NCI-H460 (cell line): Measurements from ENCODE around the gene SKIL. TPM values are rescaled to one million over a fixed set of nuclear protein-coding genes. Genes with fewer than 3 reads are reported as not detected.

Source experiments
- DNase-seq: peaks from one replicate; pipeline ENCODE4 v3.0.0-alpha.2; 2016; ENCODE audit warnings: low read depth; ENCODE audit errors: extremely low read depth
- total RNA-seq: library from RNA; depleted of rRNA; stranded (reverse); fragments of >200 nt; shearing (Covaris generic); gene quantifications from 2 replicates; pipeline ENCODE4 v1.2.3, GENCODE V29; 2014

Gene SKIL
- total RNA-seq, 1 experiment from 2014 or later, result 33.4 TPM

DNA sequence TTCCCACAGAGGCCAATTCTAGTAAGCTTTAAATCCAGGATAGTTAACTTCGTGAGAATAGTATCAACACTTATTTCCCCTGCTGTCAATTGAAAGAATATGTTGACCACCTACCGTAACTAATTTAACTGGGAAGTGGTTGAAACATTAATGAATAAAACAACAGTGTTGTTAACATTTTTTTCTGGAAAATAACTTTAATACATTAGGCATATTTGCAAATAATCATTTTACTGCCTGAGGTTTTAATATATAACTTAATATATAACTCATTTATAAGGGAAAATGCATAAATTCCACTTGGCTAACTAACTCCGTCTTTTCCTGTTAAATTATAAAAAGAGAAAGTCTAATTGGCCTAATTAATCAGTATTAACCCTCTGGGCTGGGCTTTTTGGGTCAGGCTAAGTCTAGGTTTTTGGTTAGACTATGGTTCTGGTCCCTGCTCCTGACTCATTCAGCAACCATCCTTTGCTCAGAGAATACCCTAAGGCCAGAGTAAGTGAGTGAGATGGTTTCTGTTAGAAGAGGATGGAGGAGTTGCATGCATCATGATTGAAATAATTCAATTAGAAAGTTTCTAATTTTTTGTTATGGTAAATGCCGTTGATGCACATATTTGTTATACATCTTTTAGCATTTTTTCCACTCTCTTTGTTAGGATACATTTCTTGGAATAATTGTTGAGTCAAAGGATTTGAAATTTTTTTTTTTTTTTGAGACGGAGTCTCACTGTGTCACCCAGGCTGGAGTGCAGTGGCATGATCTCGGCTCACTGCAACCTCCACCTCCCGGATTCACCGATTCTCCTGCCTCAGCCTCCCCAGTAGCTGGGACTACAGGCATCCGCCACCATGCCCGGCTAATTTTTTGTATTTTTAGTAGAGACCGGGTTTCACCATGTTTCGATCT is 10.8 kb upstream of the SKIL start:
- DNase-seq, result no peak

GRCh38 chr3:170350515-170351413 is 6.8 kb upstream of the SKIL start:
- DNase-seq, result no peak

DNA sequence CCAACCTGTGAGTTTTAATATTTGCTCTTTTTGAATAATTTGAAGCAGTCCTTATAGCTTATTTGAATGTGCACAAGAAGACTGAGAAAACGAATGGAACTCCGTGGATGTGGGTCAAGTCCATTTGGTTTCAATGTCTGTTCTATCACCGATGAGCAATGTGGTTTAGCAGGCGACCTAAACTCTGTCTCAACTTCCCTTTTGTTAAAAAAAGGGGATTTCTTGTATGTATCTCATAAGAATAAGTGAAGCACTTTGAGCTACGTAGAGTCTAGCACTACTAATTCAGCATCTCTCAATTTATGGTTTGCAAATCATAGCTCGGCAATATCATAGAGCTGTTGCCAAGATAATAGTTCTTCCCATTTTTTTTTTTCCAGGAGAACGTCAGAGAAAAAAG is 4.6 kb upstream of the SKIL start:
- no peak for DNase-seq

GRCh38 chr3:170353485-170353884 is 4.0 kb upstream of the SKIL start:
- no peak for DNase-seq

- no peak for DNase-seq
Observed at GRCh38 chr3:170354760-170355159, 2.8 kb upstream of the SKIL start.

DNA sequence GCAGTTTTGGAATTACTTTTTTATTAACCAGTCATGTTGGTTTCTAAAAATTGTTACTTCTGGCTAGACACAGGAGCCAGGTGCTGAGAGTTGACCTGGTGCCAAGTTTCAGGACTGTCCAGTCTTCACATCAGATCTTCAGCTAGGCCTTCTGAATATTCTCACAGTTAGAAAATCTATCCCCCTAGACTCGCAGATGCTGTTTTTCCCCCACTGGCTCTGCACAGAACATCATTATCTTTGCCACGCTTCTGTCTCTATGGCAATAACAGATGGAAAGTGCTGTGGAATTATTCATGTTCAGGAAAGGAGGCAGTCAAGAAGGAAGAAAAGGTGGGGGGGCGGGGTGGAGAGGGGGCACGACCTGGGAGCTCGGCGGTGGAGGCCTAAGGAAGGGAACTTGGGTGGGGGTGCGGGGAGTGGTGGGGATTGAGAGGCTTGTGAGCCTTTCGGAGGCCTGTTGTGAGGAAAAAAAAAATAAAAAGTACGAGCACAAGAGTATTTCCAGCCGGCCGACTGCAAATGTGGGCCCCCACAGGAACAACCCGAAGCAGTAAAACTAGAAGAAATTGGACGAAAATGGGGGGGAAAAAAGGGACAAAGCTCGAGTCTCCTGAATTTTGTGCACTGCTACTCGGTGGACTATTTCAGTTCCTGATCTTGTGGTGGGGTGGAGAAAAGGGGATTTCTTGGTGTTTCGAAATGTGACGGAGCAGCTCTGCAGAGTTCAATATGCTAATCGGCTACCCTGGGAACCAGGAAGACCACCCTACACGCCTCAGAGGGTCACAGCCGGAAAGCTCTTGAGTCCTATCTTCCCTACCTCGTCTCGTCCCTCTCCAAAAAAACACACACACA is 1.5 kb upstream of the SKIL start:
- DNase-seq, result no peak

- DNase-seq, result peak; percentile 71
Observed at GRCh38 chr3:170356596-170357175, 829 bp upstream of the SKIL start.

GRCh38 chr3:170358042-170359010 is 811 bp downstream of the SKIL start:
- peak; percentile 29 for DNase-seq

- no peak for DNase-seq
Observed at GRCh38 chr3:170359178-170359704, 1.7 kb downstream of the SKIL start.

DNA sequence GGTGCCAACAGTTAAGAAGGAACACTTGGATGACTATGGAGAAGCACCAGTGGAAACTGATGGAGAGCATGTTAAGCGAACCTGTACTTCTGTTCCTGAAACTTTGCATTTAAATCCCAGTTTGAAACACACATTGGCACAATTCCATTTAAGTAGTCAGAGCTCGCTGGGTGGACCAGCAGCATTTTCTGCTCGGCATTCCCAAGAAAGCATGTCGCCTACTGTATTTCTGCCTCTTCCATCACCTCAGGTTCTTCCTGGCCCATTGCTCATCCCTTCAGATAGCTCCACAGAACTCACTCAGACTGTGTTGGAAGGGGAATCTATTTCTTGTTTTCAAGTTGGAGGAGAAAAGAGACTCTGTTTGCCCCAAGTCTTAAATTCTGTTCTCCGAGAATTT is 3.0 kb downstream of the SKIL start:
- no peak for DNase-seq

DNA sequence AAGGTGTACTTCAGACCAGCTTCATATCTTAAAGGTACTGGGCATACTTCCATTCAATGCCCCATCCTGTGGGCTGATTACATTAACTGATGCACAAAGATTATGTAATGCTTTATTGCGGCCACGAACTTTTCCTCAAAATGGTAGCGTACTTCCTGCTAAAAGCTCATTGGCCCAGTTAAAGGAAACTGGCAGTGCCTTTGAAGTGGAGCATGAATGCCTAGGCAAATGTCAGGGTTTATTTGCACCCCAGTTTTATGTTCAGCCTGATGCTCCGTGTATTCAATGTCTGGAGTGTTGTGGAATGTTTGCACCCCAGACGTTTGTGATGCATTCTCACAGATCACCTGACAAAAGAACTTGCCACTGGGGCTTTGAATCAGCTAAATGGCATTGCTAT is 3.4 kb downstream of the SKIL start:
- DNase-seq, result no peak

DNA sequence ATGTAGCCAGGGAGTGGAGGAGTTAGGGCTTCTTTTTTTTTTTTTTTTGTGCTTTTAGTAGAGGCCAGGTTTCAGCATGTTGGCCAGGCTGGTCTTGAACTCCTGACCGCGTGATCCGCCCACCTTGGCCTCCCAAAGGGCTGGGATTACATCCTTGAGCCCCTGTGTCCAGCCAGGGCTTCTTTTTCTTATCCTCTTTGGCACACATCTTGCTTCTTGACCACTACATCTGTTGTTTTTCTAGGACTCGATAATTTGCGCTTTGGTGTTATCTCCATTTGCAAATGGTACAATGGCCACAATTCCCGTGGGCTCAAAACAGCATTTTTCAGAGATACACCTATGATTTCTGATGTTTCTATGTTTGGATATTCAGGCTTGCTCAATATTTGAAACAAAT is 4.2 kb downstream of the SKIL start:
- no peak for DNase-seq

DNA sequence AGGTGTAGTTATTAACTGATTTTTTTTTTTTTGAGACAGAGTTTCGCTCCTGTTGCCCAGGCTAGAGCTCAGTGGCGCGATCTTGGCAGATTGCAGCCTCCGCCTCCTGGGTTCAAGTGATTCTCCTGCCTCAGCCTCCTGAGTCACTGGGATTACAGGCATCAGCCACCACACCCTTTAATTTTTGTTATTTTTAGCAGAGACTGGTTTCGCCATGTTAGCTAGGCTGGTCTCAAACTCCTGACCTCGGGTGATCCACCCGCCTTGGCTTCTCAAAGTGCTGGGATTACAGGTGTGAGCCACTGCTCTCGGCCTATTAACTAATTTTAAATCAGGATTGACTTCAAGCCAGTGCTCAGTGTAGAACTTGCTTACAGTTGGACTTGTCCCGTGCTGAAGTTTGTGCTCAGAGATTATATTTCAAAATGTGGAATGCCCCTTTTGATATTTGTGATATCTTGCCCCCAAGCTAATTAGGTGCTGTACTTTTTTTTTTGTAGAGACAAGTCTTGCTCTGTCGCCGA is 6.0 kb downstream of the SKIL start:
- DNase-seq, result no peak

DNA sequence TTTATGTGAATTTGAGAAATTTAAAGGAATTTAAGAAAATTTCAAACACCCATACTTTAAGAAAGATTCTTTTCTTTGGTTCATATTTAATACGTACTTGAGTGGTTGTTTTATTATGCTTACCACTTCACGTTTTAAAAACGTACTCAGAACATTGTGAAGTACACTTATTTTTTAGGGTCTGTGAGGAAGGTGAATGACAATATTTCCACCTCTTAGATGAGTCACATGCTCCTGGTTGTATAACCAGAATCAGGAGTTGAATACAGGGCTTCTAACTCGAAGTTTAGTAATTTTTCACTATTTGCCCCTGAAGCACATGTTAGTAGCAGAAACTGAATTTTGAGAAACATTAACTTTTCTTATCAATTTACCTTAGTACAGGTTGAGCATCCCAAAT is 7.5 kb downstream of the SKIL start:
- DNase-seq, result no peak

DNA sequence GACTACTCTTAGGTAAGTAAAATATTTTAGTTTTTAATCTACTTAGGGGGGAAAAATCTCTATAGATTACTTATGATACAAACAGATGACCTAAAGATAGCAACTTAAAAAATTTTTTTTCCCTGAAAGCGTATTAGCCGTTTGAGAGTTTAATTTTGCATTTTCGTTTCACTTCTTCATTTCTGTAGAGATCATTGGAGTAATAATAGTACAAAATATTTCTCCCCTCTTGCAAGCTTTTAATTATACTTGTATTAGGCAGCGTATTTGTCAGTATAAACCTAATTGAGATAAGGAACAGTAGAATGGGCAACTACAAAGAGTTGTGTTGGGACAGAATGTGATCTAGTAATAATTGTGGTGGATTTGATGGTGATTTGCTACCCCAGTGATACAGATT is 10.3 kb downstream of the SKIL start:
- no peak for DNase-seq

DNA sequence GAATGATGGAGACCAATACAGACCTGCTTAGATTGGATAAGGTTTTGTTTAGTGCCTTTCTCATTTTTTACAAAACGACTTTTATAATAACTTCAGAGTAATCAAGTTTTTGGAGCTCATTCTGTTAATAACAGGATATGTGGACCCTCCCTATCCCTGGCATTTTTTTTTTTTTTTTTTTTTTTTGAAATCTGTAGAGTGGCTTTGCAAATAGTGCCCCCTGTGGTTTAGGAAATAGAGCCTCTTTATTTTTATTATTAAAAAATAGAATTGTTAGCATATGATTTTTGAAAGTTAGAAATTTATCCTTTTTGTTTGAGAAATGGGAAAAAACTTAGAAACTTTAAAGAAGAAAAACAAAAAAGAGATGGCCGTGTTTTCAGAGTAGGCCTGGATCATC is 11.4 kb downstream of the SKIL start:
- no peak for DNase-seq

DNA sequence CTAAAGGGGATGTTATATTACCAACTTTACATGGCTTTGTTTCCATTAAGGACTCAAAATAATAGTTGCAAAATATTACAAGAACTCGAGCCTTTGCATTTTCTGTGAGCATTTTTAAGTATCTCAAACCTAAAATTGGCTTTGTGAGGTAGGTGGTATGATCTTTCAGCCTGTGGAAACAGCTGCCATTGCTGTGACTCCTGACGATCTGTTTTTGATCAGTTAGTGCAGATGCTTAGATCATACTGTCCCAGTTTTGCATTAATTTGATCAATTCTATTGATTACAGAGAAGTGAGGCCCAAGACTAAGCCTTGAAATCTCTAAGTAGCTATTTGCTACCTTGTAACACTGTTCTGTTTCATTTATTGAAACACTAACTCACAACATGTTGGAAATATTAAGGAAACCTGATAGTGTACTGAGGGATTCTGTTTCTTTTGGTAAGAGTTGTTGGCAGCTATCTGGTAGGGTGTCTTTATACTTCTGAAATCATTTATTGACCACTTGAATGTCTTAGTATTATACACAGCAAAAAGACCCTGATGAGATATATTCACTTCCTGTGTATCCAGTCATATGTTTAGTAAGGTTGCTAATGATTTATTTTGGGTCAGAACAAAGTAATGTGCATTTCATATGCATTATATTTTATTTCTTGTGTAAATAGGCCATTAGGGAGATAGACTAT is 14.8 kb downstream of the SKIL start:
- no peak for DNase-seq

DNA sequence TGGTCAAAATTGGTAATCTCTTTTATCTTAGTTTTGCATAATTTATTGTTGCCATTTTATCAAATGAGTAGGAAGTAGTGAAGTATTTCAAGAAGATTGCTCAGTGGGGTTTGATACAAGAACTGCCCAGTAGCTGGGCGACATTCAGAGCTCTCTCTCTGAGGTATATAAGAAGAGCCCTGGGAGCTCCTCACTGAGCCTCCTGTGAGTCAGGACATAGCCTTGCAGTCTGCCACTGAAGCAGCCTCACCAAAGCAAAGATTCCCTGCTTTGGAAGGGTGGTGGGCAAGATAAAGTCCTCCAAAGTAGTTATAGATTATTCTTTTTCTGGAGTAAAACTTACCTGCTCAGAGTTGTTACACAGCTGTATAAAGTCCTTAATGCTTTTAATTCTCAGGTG is 26.1 kb downstream of the SKIL start:
- no peak for DNase-seq
